NT2/D1 (cell line): ENCODE results near the gene FBXO17.

Experiments
- SUZ12 ChIP-seq: IDR thresholded peaks from 2 replicates; pipeline ENCODE4 v1.6.1; 2011; ENCODE audit not compliant: insufficient read length, insufficient read depth; ENCODE audit errors: extremely low read depth
- ZNF274 ChIP-seq: IDR thresholded peaks from 2 replicates; pipeline ENCODE4 v1.6.1; 2011; ENCODE audit warnings: mild to moderate bottlenecking, low read depth, low read length

DNA sequence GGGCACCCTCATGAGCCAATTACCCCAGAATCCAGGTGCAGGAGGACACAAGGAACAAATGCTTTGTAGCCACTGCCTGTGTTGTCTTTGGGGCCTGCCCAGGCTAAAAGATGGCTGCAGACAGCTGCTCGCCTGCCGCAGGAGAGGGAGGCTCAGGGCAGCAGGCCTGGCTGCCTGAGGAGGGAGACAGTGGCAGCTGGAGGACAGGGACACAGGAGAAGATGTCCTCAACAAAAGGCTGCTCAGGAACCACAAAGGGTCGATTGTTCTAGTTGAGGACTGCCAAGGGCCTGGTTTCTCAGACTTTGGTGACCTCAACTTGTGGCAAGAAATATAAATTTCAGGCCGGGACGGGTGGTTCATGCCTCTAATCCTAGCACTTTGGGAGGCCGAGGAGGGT lies 83.8 kb downstream of the FBXO17 start:
- TF ChIP-seq ZNF274 (no peak), SUZ12 (no peak)
